C4-2B (cell line): Measurements from ENCODE around the gene AK8.

ENCODE experiments used
- CTCF ChIP-seq: fragments of 450-650 bp; conservative IDR thresholded peaks from 2 replicates; pipeline ENCODE4 v1.5.1; 2017; ENCODE audit warnings: mild to moderate bottlenecking
- ZFX ChIP-seq: fragments of 450-650 bp; IDR thresholded peaks from 2 replicates; pipeline ENCODE4 v1.6.1; 2017

DNA sequence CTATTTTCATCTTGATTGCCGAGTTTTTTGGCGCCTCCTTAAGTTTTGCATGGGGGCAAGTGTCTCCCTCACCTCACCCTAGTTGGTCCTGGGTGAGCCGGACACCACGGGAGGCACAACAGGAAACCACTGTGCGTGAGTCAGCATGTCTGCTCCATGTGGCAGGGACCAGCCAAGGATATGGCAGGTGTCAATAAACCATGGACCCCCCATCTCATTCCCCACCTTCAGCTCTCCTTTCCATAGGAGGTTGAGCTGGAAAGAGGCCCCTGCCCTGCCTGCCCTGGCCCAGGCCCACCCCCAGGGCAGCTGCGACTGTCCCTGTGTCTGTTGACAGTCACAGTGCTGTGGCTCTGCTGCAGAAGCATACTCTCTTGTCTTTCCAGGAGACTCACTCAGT lies 3.7 kb upstream of the AK8 start:
- TF ChIP-seq CTCF: no peak
- no peak for TF ChIP-seq ZFX
